ENCODE results near the gene FAM83C. TPM values are rescaled to one million over a fixed set of nuclear protein-coding genes. Genes with fewer than 3 reads are reported as not detected.

The FAM83C gene
- polyA plus RNA-seq, 1 of the 3 experiments (the other 2 are of a cell fraction), result not detected

DNA sequence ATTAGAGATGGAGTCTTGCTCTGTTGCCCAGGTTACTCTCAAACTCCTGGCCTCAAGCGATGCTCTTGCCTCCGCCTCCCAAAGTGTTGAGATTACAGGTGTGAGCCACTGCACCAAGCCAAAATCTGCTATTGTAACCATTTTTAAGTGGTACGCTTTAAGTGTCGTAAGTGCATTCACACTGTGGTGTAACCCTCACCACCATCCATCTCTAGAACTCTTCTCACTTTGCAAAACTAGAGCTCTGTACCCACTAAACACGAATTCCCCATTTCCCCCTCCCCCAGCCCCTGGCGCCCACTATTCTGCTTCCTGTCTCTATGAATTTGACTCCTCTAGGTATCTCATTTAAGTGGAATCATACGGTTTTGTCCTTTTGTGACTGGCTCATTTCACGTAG, 2.8 kb upstream of the FAM83C start:
- H2AFZ ChIP-seq (ENCODE audit: low read depth), result no peak overlapping the region
- no peaks in the 10 kb centered on the region for H3K27me3 ChIP-seq (ENCODE audit: insufficient read depth)
- no peak overlapping the region for H3K4me3 ChIP-seq (ENCODE audit: low read depth in 2 of 2, low read length in 1 of 2)
- no peak overlapping the region for H3K27ac ChIP-seq (ENCODE audit: low read depth in 2 of 2, low read length in 1 of 2)
- no peaks in the 10 kb centered on the region for H4K20me1 ChIP-seq (ENCODE audit: insufficient read depth)
- 80% methylated on average over 8 of the region's 8 CpGs for WGBS (ENCODE audit: low lambda C conversion rate)
- H3F3A ChIP-seq (replicated peaks; ENCODE audit: insufficient read depth), result no peaks in the 10 kb centered on the region
- no peaks in the 10 kb centered on the region for H3K36me3 ChIP-seq (replicated peaks in 1 of 2; ENCODE audit: control insufficient read depth in 1 of 2, insufficient read depth in 2 of 2, low read length in 1 of 2)
- H3K9me2 ChIP-seq, result no peaks in the 10 kb centered on the region
- TF ChIP-seq MEF2A (IDR thresholded peaks at IDR 0.05; ENCODE audit: borderline replicate concordance, low read depth), result no peak
- no peak for TF ChIP-seq EZH2phosphoT487 (IDR thresholded peaks at IDR 0.05; ENCODE audit: borderline replicate concordance, low read depth)
- TF ChIP-seq YY1 (IDR thresholded peaks at IDR 0.05; ENCODE audit: low read depth), result no peak
- TF ChIP-seq ELF1 (IDR thresholded peaks at IDR 0.05), result no peak
- no peak for TF ChIP-seq GATA2 (CRISPR knock-in tag; IDR thresholded peaks at IDR 0.05)
- no peak for TF ChIP-seq NFIC (IDR thresholded peaks at IDR 0.05; ENCODE audit: borderline replicate concordance)
- TF ChIP-seq TAF1 (IDR thresholded peaks at IDR 0.05; ENCODE audit: borderline replicate concordance, low read depth, low read length), result no peak
- no peak for TF ChIP-seq RXRA (IDR thresholded peaks at IDR 0.05; ENCODE audit: borderline replicate concordance, low read depth)
- TF ChIP-seq, protein P1, sequence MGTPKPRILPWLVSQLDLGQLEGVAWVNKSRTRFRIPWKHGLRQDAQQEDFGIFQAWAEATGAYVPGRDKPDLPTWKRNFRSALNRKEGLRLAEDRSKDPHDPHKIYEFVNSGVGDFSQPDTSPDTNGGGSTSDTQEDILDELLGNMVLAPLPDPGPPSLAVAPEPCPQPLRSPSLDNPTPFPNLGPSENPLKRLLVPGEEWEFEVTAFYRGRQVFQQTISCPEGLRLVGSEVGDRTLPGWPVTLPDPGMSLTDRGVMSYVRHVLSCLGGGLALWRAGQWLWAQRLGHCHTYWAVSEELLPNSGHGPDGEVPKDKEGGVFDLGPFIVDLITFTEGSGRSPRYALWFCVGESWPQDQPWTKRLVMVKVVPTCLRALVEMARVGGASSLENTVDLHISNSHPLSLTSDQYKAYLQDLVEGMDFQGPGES (IDR thresholded peaks at IDR 0.05; ENCODE audit: low read depth, low read length), result no peak
- no peak for TF ChIP-seq SIN3A (IDR thresholded peaks at IDR 0.05; ENCODE audit: borderline replicate concordance, low read depth, low read length)
- TF ChIP-seq, protein P2, sequence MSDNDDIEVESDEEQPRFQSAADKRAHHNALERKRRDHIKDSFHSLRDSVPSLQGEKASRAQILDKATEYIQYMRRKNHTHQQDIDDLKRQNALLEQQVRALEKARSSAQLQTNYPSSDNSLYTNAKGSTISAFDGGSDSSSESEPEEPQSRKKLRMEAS (IDR thresholded peaks at IDR 0.05; ENCODE audit: low read depth), result no peak
- TF ChIP-seq RCOR1 (IDR thresholded peaks at IDR 0.05; ENCODE audit: low read length), result no peak
- TF ChIP-seq, protein P3, sequence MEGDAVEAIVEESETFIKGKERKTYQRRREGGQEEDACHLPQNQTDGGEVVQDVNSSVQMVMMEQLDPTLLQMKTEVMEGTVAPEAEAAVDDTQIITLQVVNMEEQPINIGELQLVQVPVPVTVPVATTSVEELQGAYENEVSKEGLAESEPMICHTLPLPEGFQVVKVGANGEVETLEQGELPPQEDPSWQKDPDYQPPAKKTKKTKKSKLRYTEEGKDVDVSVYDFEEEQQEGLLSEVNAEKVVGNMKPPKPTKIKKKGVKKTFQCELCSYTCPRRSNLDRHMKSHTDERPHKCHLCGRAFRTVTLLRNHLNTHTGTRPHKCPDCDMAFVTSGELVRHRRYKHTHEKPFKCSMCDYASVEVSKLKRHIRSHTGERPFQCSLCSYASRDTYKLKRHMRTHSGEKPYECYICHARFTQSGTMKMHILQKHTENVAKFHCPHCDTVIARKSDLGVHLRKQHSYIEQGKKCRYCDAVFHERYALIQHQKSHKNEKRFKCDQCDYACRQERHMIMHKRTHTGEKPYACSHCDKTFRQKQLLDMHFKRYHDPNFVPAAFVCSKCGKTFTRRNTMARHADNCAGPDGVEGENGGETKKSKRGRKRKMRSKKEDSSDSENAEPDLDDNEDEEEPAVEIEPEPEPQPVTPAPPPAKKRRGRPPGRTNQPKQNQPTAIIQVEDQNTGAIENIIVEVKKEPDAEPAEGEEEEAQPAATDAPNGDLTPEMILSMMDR (IDR thresholded peaks at IDR 0.05), result no peak
- TF ChIP-seq, protein P4, sequence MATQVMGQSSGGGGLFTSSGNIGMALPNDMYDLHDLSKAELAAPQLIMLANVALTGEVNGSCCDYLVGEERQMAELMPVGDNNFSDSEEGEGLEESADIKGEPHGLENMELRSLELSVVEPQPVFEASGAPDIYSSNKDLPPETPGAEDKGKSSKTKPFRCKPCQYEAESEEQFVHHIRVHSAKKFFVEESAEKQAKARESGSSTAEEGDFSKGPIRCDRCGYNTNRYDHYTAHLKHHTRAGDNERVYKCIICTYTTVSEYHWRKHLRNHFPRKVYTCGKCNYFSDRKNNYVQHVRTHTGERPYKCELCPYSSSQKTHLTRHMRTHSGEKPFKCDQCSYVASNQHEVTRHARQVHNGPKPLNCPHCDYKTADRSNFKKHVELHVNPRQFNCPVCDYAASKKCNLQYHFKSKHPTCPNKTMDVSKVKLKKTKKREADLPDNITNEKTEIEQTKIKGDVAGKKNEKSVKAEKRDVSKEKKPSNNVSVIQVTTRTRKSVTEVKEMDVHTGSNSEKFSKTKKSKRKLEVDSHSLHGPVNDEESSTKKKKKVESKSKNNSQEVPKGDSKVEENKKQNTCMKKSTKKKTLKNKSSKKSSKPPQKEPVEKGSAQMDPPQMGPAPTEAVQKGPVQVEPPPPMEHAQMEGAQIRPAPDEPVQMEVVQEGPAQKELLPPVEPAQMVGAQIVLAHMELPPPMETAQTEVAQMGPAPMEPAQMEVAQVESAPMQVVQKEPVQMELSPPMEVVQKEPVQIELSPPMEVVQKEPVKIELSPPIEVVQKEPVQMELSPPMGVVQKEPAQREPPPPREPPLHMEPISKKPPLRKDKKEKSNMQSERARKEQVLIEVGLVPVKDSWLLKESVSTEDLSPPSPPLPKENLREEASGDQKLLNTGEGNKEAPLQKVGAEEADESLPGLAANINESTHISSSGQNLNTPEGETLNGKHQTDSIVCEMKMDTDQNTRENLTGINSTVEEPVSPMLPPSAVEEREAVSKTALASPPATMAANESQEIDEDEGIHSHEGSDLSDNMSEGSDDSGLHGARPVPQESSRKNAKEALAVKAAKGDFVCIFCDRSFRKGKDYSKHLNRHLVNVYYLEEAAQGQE (IDR thresholded peaks at IDR 0.05; ENCODE audit: low read depth, low read length), result no peak
- no peak for TF ChIP-seq JUND (IDR thresholded peaks at IDR 0.05)
- TF ChIP-seq TEAD4 (IDR thresholded peaks at IDR 0.05; ENCODE audit: borderline replicate concordance, insufficient read depth), result no peak
- TF ChIP-seq, protein P5, sequence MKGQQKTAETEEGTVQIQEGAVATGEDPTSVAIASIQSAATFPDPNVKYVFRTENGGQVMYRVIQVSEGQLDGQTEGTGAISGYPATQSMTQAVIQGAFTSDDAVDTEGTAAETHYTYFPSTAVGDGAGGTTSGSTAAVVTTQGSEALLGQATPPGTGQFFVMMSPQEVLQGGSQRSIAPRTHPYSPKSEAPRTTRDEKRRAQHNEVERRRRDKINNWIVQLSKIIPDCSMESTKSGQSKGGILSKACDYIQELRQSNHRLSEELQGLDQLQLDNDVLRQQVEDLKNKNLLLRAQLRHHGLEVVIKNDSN (IDR thresholded peaks at IDR 0.05; ENCODE audit: borderline replicate concordance, low read depth), result no peak
- TF ChIP-seq RAD21 (IDR thresholded peaks at IDR 0.05; ENCODE audit: low read length), result no peak
- TF ChIP-seq CHD2 (IDR thresholded peaks at IDR 0.05; ENCODE audit: low read length, partially characterized antibody), result no peak
- TF ChIP-seq, protein P6, sequence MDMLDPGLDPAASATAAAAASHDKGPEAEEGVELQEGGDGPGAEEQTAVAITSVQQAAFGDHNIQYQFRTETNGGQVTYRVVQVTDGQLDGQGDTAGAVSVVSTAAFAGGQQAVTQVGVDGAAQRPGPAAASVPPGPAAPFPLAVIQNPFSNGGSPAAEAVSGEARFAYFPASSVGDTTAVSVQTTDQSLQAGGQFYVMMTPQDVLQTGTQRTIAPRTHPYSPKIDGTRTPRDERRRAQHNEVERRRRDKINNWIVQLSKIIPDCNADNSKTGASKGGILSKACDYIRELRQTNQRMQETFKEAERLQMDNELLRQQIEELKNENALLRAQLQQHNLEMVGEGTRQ (IDR thresholded peaks at IDR 0.05; ENCODE audit: borderline replicate concordance, low read depth, low read length), result no peak
- no peak for DNase-seq
- no peaks in the 10 kb centered on the region for H3K9me3 ChIP-seq
- H3K4me1 ChIP-seq (ENCODE audit: control insufficient read depth in 1 of 2, insufficient read depth in 2 of 2, low read depth in 1 of 2, low read length in 1 of 2), result peaks cover 0 to 32% of the 10 kb centered on the region in 2 experiments; a peak in 1 of 4 replicates
- ChIA-PET POLR2A (no interaction called here), CTCF (interaction anchor here (0.6 to 16.5 kb wide), 3 partner anchors 9 to 147 kb away, joined by 4 to 323 read pairs (median 21); partner anchors contain the start of gene GDF5)
- no peak overlapping the region for H3K9ac ChIP-seq
- no peak overlapping the region for H3K4me2 ChIP-seq
- H3K79me2 ChIP-seq (ENCODE audit: insufficient read depth), result no peaks in the 10 kb centered on the region

Measured in SK-N-SH (cell line).